Hypothalamus (tissue), 51 donors: Measurements from ENCODE around the gene TMEM184B.
A peak's percentile ranks its signal among the peaks of the same experiment; 100 is the strongest.

Experiments
- DNase-seq, 51 donors: peaks; one replicate each; lab custom pipeline; 2025; lab: John Stamatoyannopoulos, UW

TMEM184B gene

GRCh38 chr22:38232196-38232595, 40.6 kb downstream of the TMEM184B start:
- no peak for DNase-seq

DNA sequence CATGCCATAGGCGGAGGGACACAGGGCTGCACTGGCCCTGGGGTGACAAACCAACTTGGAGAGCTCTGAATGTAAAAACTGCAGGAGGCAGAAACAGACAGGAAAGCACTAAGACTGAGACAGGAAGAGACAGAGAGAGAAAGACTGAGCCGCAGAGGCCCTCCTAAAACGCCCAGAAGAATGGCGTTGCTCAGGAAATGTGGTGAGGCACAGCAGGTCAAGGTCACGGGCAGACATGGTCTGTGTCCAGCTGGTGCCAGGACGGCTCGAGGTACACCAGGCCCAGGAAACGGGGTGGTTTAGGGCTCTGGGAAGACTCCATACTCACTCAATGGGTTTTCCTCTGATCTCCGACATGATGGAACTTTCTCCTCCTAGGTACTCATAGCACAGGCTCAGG, 41.9 kb downstream of the TMEM184B start:
- no peak for DNase-seq

DNA sequence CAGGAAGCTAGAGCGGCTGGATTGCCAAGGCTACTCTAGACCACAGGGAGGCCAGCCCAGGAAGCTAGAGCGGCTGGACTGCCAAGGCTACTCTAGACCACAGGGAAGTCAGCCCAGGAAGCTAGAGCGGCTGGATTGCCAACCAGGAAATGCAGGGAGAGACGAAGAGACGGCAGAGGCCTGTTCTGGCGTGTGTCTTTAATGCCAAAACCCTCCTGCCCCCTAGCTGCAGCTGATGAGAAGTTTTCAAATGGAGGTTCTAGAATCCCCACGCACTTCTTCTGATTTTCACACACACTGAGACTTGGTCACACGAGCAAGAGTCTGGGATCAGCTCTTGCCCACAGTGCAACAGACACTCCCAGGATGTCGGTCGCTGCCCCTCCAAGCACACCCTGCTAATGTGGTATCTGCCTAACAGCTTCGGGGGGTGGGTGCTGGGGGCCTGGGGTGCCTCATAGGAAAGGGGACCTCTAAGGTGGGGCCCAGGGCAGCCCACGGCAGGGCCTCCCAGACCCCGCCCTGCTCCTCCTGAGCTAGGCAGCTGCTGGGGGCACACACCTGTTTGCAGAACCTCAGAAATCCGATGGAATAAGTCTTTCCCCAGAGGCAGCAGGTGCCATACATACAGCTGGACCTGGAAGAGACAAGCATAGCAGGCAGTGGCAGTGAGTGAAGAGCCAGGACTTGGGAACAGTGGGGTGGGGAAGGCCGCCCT, 42.5 kb downstream of the TMEM184B start:
- peak in 20 of 51 donors; percentile 15 to 72 (median 38) for DNase-seq

GRCh38 chr22:38228873-38229740, 43.7 kb downstream of the TMEM184B start:
- DNase-seq, result peak in 2 of 51 donors; percentile 21 to 50

GRCh38 chr22:38228326-38228872, 44.4 kb downstream of the TMEM184B start:
- DNase-seq, result peak in 1 of 51 donors; percentile 52

GRCh38 chr22:38226853-38227649, 45.8 kb downstream of the TMEM184B start:
- no peak for DNase-seq

DNA sequence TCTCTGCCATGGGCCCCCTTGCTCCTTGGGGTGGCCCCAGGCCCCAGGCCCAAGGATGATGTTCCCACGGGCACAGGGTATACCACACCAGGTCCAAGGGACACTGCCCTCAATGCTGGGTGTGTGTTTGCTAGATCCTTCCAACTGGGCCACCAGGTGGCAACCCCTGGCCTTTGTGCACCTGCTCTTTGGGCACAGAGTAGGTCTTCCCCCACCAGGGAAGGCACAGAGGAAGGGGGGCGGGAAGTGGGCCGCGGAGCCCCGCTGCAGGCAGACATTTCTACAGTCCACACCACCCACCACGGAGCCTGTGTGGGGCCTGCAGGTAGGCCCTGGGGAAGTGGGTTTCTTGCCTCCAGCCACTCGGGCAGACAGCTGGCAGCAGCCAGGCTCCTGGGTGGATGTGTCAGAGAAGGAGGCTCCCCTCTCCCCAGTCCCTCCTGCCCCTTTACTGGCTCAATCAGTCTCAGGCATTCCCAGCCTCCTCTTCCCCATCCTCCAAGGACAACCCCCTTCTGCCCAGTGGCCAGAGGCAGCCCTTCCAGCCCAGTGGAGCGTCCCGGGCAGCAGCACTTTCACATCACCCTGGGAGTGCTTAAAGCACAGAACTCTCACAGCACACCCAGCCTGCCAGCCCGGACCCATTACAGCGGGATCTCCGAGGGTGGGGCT, 49.4 kb downstream of the TMEM184B start:
- DNase-seq, result peak in 8 of 51 donors; percentile 12 to 47 (median 26)

GRCh38 chr22:38222797-38223119, 50.1 kb downstream of the TMEM184B start:
- no peak for DNase-seq

DNA sequence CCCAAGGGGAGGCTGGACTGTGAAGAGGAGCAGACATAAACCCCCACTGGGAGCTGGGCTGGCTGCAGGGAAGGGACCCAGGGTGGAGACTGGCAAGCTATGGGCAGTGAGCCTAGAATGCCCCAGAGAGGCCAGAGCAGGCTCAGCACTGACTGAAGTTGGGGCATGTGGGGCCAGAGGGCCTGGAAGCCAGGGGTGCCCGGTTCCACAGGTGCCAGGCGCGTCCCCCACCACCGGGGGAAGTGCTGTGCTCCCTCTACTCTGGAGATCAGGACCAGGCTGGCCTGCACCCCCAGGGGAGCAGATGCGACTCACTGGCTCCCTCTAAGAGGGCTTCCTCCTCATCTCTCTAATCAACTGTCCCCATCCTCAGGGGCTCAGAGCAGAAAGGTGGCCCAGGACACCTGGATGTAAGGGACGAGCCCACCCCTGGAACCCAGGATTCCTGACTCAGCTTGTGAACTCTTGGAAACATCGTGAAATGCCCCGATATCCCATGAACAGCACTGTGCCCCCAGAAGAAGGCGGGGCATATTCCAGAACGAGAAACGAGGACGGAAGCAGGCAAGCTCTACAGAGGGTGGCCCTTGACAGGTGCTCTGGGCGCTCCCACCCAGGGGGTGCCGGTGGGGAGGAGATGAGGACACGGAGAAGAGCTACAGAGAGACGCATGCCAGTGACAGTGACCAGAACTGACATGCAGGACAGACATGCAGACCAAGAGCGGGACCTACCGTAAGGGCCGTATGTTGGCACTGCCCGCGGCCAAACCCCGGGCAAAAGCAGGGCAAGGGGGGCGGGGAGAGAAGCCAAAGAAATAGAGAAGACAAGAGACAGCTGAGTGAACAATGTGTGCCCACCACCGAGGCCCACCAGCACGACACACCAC, 50.7 kb downstream of the TMEM184B start:
- DNase-seq, result no peak

GRCh38 chr22:38221407-38221806, 51.4 kb downstream of the TMEM184B start:
- DNase-seq, result no peak

GRCh38 chr22:38220653-38221386, 52.0 kb downstream of the TMEM184B start:
- no peak for DNase-seq

GRCh38 chr22:38220163-38220562, 52.6 kb downstream of the TMEM184B start:
- DNase-seq, result no peak

DNA sequence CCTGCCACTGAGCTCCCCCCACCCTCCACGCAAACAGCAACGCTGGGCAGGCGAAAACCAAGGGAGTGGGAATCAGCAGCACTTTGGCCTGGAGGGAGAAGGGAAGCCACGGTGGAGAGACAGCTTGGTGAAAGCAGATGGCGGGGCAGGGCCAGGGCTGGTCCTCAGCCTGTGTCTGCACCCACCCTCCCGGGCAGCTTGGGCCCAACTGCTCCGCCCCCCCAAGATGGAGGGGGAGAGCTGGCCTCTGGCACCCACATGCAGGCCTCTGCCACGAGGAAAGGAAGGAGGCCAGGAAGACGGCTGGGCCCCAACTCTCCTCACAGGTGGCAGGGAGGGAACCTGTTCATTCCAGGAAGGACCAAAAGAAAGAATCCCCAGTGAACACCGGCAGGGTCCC, 53.2 kb downstream of the TMEM184B start:
- no peak for DNase-seq

GRCh38 chr22:38218661-38219622, 53.9 kb downstream of the TMEM184B start:
- peak in 3 of 51 donors; percentile 11 to 25 (median 23) for DNase-seq

DNA sequence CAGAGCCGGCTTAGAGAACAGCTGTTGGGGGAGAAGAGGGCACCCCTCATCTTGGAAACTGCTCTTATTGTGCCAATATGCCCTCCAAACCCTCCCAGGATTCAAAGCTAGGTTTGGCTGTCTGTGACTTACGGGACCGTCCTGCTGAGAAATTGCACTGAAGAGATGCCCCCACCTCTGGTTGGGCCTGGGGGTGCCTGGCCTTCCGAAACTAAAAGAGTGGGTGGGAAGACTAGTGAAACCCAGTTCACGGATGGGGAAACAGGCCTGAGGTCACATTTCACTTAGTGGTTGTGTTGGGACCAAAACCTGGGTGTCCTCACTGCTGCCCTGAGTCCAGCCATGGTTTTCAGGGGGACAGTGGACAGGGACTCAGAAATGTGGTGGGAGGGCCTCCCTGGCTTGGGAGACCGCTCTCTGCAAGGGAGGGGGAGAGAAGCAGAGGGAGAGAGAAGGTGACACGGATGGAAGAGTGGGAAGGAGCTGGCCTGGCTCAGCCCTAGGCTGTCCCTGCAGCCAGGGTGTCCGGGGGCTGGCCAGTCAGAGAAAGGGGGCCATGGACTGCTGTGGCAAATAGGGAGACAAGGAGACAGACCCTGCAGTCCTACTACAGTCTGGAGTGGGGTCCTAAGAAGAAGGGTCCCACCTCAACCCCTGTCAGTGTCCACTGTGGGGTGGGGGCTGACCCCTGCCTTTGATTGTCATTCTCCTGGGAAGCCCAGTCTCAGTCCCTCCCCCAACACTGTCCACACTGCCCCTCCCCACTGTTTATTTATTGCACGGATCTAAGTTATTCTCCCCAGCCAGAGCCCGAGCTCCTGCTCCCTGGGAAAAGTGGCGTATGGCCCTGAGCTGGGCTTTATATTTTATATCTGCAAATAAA, 57.4 kb downstream of the TMEM184B start:
- DNase-seq, result no peak
